LNCaP clone FGC (cell line): ENCODE measurements around the gene CD33.

ENCODE experiments used
- DNase-seq: peaks from one replicate; pipeline ENCODE4 v3.0.0-alpha.2; 2011; ENCODE audit warnings: low read depth
- H3K4me3 ChIP-seq: 2 replicates; pipeline ENCODE4 v1.5.1; 2011; ENCODE audit warnings: mild to moderate bottlenecking, low read depth, low read length, control low read depth
- CTCF ChIP-seq: IDR thresholded peaks from 2 replicates; pipeline ENCODE4 v1.5.1; 2012; ENCODE audit warnings: mild to moderate bottlenecking; ENCODE audit not compliant: control insufficient read depth, insufficient read depth; ENCODE audit errors: extremely low read depth

CD33 gene

GRCh38 chr19:51226067-51226466 is 1.2 kb downstream of the CD33 start:
- H3K4me3 ChIP-seq = no peak overlapping the region
- no peak for TF ChIP-seq CTCF
- DNase-seq = no peak

GRCh38 chr19:51227326-51227725 is 2.4 kb downstream of the CD33 start:
- no peak overlapping the region for H3K4me3 ChIP-seq
- DNase-seq = no peak
- no peak for TF ChIP-seq CTCF

- no peak overlapping the region for H3K4me3 ChIP-seq
- no peak for TF ChIP-seq CTCF
- DNase-seq = no peak
Observed at GRCh38 chr19:51227966-51228365, 3.1 kb downstream of the CD33 start.

- no peak for TF ChIP-seq CTCF
- no peak for DNase-seq
- no peak overlapping the region for H3K4me3 ChIP-seq
Observed at GRCh38 chr19:51240866-51241265, 16.0 kb downstream of the CD33 start.

GRCh38 chr19:51242881-51243630 is 18.2 kb downstream of the CD33 start:
- TF ChIP-seq CTCF = no peak
- DNase-seq = no peak

GRCh38 chr19:51246164-51246552 is 21.3 kb downstream of the CD33 start:
- no peak for TF ChIP-seq CTCF
- H3K4me3 ChIP-seq = no peak overlapping the region
- DNase-seq = no peak

More at GRCh38 chr19:51242881-51243630, 18.2 kb downstream of the CD33 start:
- no peak overlapping the region for H3K4me3 ChIP-seq
